Neural crest cell (in vitro differentiated cells): Measurements from ENCODE around the gene SEMA5B. TPM values are rescaled to one million over a fixed set of nuclear protein-coding genes. Genes with fewer than 3 reads are reported as not detected.
A peak's percentile ranks its signal among the peaks of the same experiment; 100 is the strongest.

Experiments used
- DNase-seq: peaks from one replicate; pipeline ENCODE4 v3.0.0; 2021; ENCODE audit warnings: low read depth, mixed read lengths, low spot score
- H3K27ac Mint-ChIP-seq: one replicate; pipeline ENCODE4 v1.8.0; 2021; ENCODE audit warnings: mild to moderate bottlenecking, mixed read lengths; ENCODE audit not compliant: unreplicated experiment
- H3K27me3 Mint-ChIP-seq: 2 replicates; pipeline ENCODE4 v1.8.0; 2021; ENCODE audit warnings: low read depth, mild to moderate bottlenecking, mixed read lengths
- H3K36me3 Mint-ChIP-seq: 2 replicates; pipeline ENCODE4 v1.8.0; 2021; ENCODE audit warnings: low read depth, mild to moderate bottlenecking, mixed read lengths
- H3K4me1 Mint-ChIP-seq: 2 replicates; pipeline ENCODE4 v1.8.0; 2021; ENCODE audit warnings: mixed read lengths
- H3K4me3 Mint-ChIP-seq: one replicate; pipeline ENCODE4 v1.8.0; 2021; ENCODE audit warnings: mild to moderate bottlenecking, mixed read lengths
- H3K9me3 Mint-ChIP-seq: 2 replicates; pipeline ENCODE4 v1.8.0; 2021; ENCODE audit warnings: mixed read lengths
- total RNA-seq: library from RNA; stranded (reverse); gene quantifications from 2 replicates; pipeline ENCODE4 v1.2.1, GENCODE V29; 2021
- TF ChIP-seq, protein P1 (sequence below): fragments of 200-600 bp; sonication (generic); conservative IDR thresholded peaks from 2 replicates; pipeline ENCODE4 v1.5.0; 2021; ENCODE audit warnings: antibody characterized with exemption, mild to moderate bottlenecking

SEMA5B gene
- total RNA-seq, 1 donor from 2014 or later = 57.3 TPM

DNA sequence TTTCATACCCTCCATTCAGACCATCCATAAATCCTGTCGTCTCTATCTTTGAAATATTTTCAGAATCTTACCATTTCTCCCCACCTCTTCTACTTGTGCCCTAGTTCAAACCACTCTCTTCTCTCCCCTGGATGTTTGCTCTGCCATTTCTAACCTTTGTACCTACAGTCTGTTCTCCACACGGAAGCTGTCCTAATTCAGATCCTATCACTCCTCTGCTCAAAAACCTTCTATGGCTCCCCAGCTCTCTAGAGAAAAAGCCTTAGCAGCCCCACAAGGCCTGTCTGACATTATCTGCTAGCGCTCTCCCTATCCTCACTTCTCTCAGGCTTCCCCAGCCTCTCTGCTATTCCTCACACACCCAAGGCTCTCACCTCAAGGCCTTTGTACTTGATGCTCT, 4.5 kb upstream of the SEMA5B start:
- DNase-seq = no peak
- H3K9me3 Mint-ChIP-seq = no peaks in the 10 kb centered on the region
- TF ChIP-seq, protein P1, sequence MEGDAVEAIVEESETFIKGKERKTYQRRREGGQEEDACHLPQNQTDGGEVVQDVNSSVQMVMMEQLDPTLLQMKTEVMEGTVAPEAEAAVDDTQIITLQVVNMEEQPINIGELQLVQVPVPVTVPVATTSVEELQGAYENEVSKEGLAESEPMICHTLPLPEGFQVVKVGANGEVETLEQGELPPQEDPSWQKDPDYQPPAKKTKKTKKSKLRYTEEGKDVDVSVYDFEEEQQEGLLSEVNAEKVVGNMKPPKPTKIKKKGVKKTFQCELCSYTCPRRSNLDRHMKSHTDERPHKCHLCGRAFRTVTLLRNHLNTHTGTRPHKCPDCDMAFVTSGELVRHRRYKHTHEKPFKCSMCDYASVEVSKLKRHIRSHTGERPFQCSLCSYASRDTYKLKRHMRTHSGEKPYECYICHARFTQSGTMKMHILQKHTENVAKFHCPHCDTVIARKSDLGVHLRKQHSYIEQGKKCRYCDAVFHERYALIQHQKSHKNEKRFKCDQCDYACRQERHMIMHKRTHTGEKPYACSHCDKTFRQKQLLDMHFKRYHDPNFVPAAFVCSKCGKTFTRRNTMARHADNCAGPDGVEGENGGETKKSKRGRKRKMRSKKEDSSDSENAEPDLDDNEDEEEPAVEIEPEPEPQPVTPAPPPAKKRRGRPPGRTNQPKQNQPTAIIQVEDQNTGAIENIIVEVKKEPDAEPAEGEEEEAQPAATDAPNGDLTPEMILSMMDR = no peak
- peaks cover 20% of the 10 kb centered on the region for H3K4me1 Mint-ChIP-seq
- peaks cover 6% of the 10 kb centered on the region for H3K27me3 Mint-ChIP-seq
- H3K4me3 Mint-ChIP-seq = no peak overlapping the region
- H3K36me3 Mint-ChIP-seq = no peaks in the 10 kb centered on the region
- no peak overlapping the region for H3K27ac Mint-ChIP-seq

DNA sequence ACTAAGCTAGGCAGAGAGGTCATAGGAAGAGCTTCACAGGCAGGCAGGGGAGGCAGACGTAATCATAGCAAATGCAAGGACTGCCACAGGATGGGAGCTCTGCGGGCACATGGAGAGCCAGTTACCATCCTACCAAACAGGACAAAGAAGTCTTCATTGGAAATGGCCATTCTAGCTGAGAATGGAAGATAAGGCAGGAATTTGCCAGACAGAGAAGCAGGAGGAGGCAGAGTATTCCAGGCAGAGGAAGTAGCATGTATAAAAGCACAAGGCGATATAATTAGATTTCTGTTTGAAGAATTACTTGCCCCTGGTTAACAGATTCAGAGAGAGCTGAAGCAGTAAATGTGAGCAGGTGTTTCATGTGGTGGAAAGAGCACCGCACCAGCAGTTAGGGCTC, 3.5 kb upstream of the SEMA5B start:
- H3K9me3 Mint-ChIP-seq = no peaks in the 10 kb centered on the region
- no peak overlapping the region for H3K27ac Mint-ChIP-seq
- peaks cover 14% of the 10 kb centered on the region for H3K27me3 Mint-ChIP-seq
- TF ChIP-seq, protein P1 = no peak
- DNase-seq = no peak
- no peak overlapping the region for H3K4me3 Mint-ChIP-seq
- H3K36me3 Mint-ChIP-seq = no peaks in the 10 kb centered on the region
- peaks cover 20% of the 10 kb centered on the region for H3K4me1 Mint-ChIP-seq

GRCh38 chr3:123028233-123028828, 768 bp upstream of the SEMA5B start:
- Mint-ChIP-seq H3K27me3 (peaks cover 35% of the 10 kb centered on the region), H3K36me3 (peaks cover 6% of the 10 kb centered on the region), H3K9me3 (no peaks in the 10 kb centered on the region), H3K4me3 (peak overlapping the region; percentile 88), H3K27ac (peak overlapping the region; percentile 36), H3K4me1 (peaks cover 31% of the 10 kb centered on the region)
- TF ChIP-seq, protein P1 = peak; percentile 74
- DNase-seq = peak; percentile 29

GRCh38 chr3:123026565-123027291, 835 bp downstream of the SEMA5B start:
- H3K27ac Mint-ChIP-seq = peak overlapping the region; percentile 74
- H3K9me3 Mint-ChIP-seq = no peaks in the 10 kb centered on the region
- TF ChIP-seq, protein P1 = no peak
- peak overlapping the region; percentile 91 for H3K4me3 Mint-ChIP-seq
- peak; percentile 39 for DNase-seq
- H3K36me3 Mint-ChIP-seq = peaks cover 6% of the 10 kb centered on the region
- peaks cover 45% of the 10 kb centered on the region for H3K27me3 Mint-ChIP-seq
- peaks cover 45% of the 10 kb centered on the region for H3K4me1 Mint-ChIP-seq

DNA sequence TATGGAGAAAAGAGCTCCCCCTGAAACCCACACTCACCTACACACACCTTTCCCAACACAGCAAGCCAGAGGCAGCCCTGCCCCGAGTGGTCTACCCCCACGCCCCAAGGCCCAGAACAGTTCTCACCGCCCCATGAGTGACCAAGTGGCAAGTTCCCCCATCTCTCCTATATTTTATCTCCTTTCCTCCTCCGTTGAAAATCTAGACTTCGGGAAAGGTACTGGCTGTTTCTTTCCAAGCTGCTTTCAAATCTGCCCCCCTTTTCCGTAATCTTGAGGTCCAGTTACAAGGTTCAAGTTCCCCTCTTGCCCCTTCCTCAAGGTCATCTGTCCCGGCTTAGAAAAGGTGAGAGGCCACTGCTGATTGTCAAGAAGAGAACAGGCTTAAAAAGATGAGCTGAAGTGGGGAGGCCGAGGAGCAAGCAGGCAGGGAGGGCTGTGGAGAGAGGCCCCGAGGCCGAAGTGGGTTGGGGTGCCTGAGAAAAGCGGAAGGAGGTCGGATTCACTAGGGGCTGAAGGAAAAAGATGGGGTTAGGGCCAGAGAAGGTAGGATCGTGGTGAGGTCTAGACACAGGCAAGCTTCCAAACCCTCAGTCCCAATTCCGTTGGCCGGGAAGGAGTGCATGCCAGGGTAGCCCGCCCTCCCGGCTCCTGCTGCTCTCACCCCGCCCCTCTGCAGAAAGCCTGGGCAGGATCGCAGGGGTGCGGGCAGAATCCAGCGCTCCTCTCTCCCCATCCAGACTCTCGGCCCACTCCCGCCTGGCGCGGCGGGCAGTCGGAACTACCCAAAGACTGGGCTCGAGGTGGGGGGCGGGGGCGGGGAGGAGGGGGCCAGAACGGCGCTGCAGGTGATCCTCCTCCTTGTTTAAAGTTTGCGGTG, 1.7 kb downstream of the SEMA5B start:
- TF ChIP-seq, protein P1 = no peak
- DNase-seq = peak; percentile 26
- peaks cover 46% of the 10 kb centered on the region for H3K27me3 Mint-ChIP-seq
- peaks cover 54% of the 10 kb centered on the region for H3K4me1 Mint-ChIP-seq
- H3K4me3 Mint-ChIP-seq = peak overlapping the region; percentile 91
- no peaks in the 10 kb centered on the region for H3K9me3 Mint-ChIP-seq
- H3K36me3 Mint-ChIP-seq = peaks cover 6% of the 10 kb centered on the region
- peak overlapping the region; percentile 57 for H3K27ac Mint-ChIP-seq
